HepG2 (cell line): ENCODE results near the gene PSMD3.

Experiments used
- CTCF ChIP-seq: sonication (generic); formaldehyde crosslinking; IDR thresholded peaks from 2 replicates; pipeline ENCODE4 v1.5.0; 2020; ENCODE audit warnings: mild to moderate bottlenecking, missing genetic modification reagents, moderate library complexity
- ETS1 ChIP-seq: sonication (generic); formaldehyde crosslinking; IDR thresholded peaks from 2 replicates; pipeline ENCODE4 v1.4.0; 2020; ENCODE audit warnings: missing genetic modification reagents
- GATAD2A ChIP-seq: IDR thresholded peaks from 2 replicates; pipeline ENCODE4 v1.6.1; 2016
- NR2F6 ChIP-seq, 2 experiments: IDR thresholded peaks; 2 replicates each; pipeline ENCODE4 v1.6.1; 2016; ENCODE audit warnings: antibody characterized with exemption in 1 of 2, mild to moderate bottlenecking in 1 of 2
- POLR2AphosphoS5 ChIP-seq: IDR thresholded peaks from 2 replicates; pipeline ENCODE4 v1.6.1; 2012; ENCODE audit warnings: low read depth, low read length
- ZNF296 ChIP-seq: sonication (generic); formaldehyde crosslinking; conservative IDR thresholded peaks from 2 replicates; pipeline ENCODE4 v1.5.0; 2020; ENCODE audit warnings: mild to moderate bottlenecking, missing genetic modification reagents
- ZNF549 ChIP-seq: sonication (generic); formaldehyde crosslinking; IDR thresholded peaks from 2 replicates; pipeline ENCODE4 v1.5.0; 2020; ENCODE audit warnings: missing genetic modification reagents
- ZNF816 ChIP-seq: sonication (generic); formaldehyde crosslinking; IDR thresholded peaks from 2 replicates; pipeline ENCODE4 v1.8.0; 2022; ENCODE audit warnings: missing genetic modification reagents, mild to moderate bottlenecking, borderline replicate concordance

DNA sequence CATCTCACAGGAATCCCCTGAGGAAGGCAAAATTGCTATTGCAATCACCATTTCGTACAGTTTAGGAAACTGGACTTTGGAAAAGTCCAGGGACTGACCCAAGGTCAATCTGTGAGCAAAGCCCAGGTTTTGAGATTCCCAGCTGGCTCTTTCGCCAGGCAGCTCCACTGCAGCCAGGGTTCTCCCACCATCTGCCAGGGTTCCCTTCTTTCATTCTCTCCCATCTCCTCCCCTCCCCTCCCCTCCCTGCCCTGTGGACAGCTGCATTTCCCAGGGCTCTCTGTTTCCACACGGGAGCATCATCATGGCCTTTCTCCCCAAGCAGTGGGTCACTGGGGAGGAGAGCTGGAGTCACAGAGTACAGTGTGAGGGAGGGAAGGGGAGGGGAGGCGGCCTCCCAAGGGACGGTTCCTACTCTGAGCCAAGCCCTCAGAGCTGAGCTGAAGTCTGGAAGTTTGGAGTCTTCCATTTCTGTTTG lies 29.7 kb upstream of the PSMD3 start:
- TF ChIP-seq CTCF (CRISPR knock-in tag) (no peak), ZNF296 (no peak), GATAD2A (no peak; the same call in 1 of the 2 replicates), ZNF549 (no peak), POLR2AphosphoS5 (no peak), ZNF816 (CRISPR knock-in tag) (no peak), NR2F6 (IDR thresholded peaks at IDR 0.05) (peak; percentile 35; the same call in 1 of the 2 replicates), NR2F6 (CRISPR knock-in tag; IDR thresholded peaks at IDR 0.05) (0 out of 2 replicates have a peak, but pooled peaks have one; percentile 22), ETS1 (CRISPR knock-in tag) (no peak)
